ENCODE results near the gene BRPF1.

BRPF1 gene

GRCh38 chr3:9792405-9793160, 61.0 kb downstream of the BRPF1 start, which contains the start of the genes ARPC4 and TADA3:
Gene ARPC4 (plus strand): TSS chr3:9793082. CDS start chr3:9793122, 40 bp downstream.
Gene TADA3 (minus strand): TSS chr3:9792473. CDS start chr3:9791466, 1,007 bp downstream.
- H4K20me1 ChIP-seq (ENCODE audit: insufficient read depth, low read length): no peaks in the 10 kb centered on the region
- H3K36me3 ChIP-seq (replicated peaks; ENCODE audit: insufficient read depth, low read length): peaks cover 4% of the 10 kb centered on the region
- DNase-seq: peak; percentile 94
- no peaks in the 10 kb centered on the region for H3F3A ChIP-seq (ENCODE audit: insufficient read depth, low read length)
- H3K27ac ChIP-seq (ENCODE audit: low read length): peak within 1 kb of the TSS; percentile 80
- TF ChIP-seq EZH2 (optimal IDR thresholded peaks at IDR 0.05; ENCODE audit: low read depth, low read length) (no peak), EZH2phosphoT487 (IDR thresholded peaks at IDR 0.05; ENCODE audit: low read length) (no peak)
- TF ChIP-seq, protein P1, sequence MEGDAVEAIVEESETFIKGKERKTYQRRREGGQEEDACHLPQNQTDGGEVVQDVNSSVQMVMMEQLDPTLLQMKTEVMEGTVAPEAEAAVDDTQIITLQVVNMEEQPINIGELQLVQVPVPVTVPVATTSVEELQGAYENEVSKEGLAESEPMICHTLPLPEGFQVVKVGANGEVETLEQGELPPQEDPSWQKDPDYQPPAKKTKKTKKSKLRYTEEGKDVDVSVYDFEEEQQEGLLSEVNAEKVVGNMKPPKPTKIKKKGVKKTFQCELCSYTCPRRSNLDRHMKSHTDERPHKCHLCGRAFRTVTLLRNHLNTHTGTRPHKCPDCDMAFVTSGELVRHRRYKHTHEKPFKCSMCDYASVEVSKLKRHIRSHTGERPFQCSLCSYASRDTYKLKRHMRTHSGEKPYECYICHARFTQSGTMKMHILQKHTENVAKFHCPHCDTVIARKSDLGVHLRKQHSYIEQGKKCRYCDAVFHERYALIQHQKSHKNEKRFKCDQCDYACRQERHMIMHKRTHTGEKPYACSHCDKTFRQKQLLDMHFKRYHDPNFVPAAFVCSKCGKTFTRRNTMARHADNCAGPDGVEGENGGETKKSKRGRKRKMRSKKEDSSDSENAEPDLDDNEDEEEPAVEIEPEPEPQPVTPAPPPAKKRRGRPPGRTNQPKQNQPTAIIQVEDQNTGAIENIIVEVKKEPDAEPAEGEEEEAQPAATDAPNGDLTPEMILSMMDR (IDR thresholded peaks at IDR 0.05; ENCODE audit: low read length): no peak
- peak within 1 kb of the TSS; percentile 86 for H2AFZ ChIP-seq (ENCODE audit: low read length)
- peaks cover 53% of the 10 kb centered on the region for H3K79me2 ChIP-seq (ENCODE audit: low read length)
- peak within 1 kb of the TSS; percentile 95 for H3K4me2 ChIP-seq (ENCODE audit: low read depth, low read length)
- peak within 1 kb of the TSS; percentile 94 for H3K9ac ChIP-seq (ENCODE audit: low read length)
- H3K4me3 ChIP-seq (ENCODE audit: low read length): peak within 1 kb of the TSS; percentile 87
- H3K9me2 ChIP-seq (replicated peaks; ENCODE audit: insufficient read depth, low read length): no peaks in the 10 kb centered on the region
- no peaks in the 10 kb centered on the region for H3K4me1 ChIP-seq (ENCODE audit: low read length)
- H3K9me3 ChIP-seq (replicated peaks; ENCODE audit: insufficient read depth, low read length): no peaks in the 10 kb centered on the region
- H3K27me3 ChIP-seq (replicated peaks; ENCODE audit: insufficient read depth, low read length): no peaks in the 10 kb centered on the region

- no peaks in the 10 kb centered on the region for H3K4me1 ChIP-seq (ENCODE audit: low read length)
These were observed 61.7 kb downstream of the BRPF1 start for GRCh38 chr3:9793161-9793781.

DNA sequence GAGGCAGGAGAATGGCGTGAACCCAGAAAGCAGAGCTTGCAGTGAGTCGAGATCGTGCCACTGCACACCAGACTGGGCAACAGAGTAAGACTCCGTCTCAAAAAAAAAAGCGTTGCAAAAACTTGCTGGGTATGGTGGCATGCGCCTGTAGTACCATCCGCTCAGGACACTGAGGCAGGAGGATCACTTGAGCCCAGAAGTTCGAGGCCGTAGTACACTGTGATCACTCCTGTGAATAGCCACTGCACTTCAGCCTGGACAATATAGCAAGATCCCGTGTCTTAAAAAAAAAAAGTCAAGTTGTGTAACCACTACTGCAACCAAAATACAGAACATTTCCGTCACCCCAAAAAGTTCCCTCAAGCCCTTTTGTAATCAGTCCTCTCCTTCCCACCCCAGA, 62.9 kb downstream of the BRPF1 start:
- H3K36me3 ChIP-seq (replicated peaks; ENCODE audit: insufficient read depth, low read length): peaks cover 8% of the 10 kb centered on the region
- no peaks in the 10 kb centered on the region for H3K4me1 ChIP-seq (ENCODE audit: low read length)
- no peaks in the 10 kb centered on the region for H4K20me1 ChIP-seq (ENCODE audit: insufficient read depth, low read length)
- no peak overlapping the region; the same call in 1 of the 2 replicates for H3K4me2 ChIP-seq (ENCODE audit: low read depth, low read length)
- no peaks in the 10 kb centered on the region for H3F3A ChIP-seq (ENCODE audit: insufficient read depth, low read length)
- no peak overlapping the region for H2AFZ ChIP-seq (ENCODE audit: low read length)
- DNase-seq: no peak
- TF ChIP-seq EZH2phosphoT487 (IDR thresholded peaks at IDR 0.05; ENCODE audit: low read length) (no peak), EZH2 (optimal IDR thresholded peaks at IDR 0.05; ENCODE audit: low read depth, low read length) (no peak)
- TF ChIP-seq, protein P1 (IDR thresholded peaks at IDR 0.05; ENCODE audit: low read length): no peak
- no peaks in the 10 kb centered on the region for H3K27me3 ChIP-seq (replicated peaks; ENCODE audit: insufficient read depth, low read length)
- H3K9me3 ChIP-seq (replicated peaks; ENCODE audit: insufficient read depth, low read length): no peaks in the 10 kb centered on the region
- no peaks in the 10 kb centered on the region for H3K9me2 ChIP-seq (replicated peaks; ENCODE audit: insufficient read depth, low read length)
- no peak overlapping the region for H3K27ac ChIP-seq (ENCODE audit: low read length)
- peaks cover 61% of the 10 kb centered on the region for H3K79me2 ChIP-seq (ENCODE audit: low read length)
- no peak overlapping the region for H3K9ac ChIP-seq (ENCODE audit: low read length)
- no peak overlapping the region for H3K4me3 ChIP-seq (ENCODE audit: low read length)

More at GRCh38 chr3:9793161-9793781, 61.7 kb downstream of the BRPF1 start:
- Histone ChIP-seq H4K20me1 (ENCODE audit: insufficient read depth, low read length) (no peaks in the 10 kb centered on the region), H3K4me2 (ENCODE audit: low read depth, low read length) (peak overlapping the region; percentile 95), H3K27me3 (replicated peaks; ENCODE audit: insufficient read depth, low read length) (no peaks in the 10 kb centered on the region), H3K9ac (ENCODE audit: low read length) (peak overlapping the region; percentile 94), H3K79me2 (ENCODE audit: low read length) (peaks cover 60% of the 10 kb centered on the region), H3K9me2 (replicated peaks; ENCODE audit: insufficient read depth, low read length) (no peaks in the 10 kb centered on the region), H3K36me3 (replicated peaks; ENCODE audit: insufficient read depth, low read length) (peaks cover 6% of the 10 kb centered on the region), H3K27ac (ENCODE audit: low read length) (peak overlapping the region; percentile 80; the same call in 1 of the 2 replicates), H3F3A (ENCODE audit: insufficient read depth, low read length) (no peaks in the 10 kb centered on the region), H3K4me3 (ENCODE audit: low read length) (peak overlapping the region; percentile 87), H2AFZ (ENCODE audit: low read length) (peak overlapping the region; percentile 14; the same call in 1 of the 2 replicates), H3K9me3 (replicated peaks; ENCODE audit: insufficient read depth, low read length) (no peaks in the 10 kb centered on the region)
- TF ChIP-seq, protein P1 (IDR thresholded peaks at IDR 0.05; ENCODE audit: low read length): no peak
- TF ChIP-seq EZH2 (optimal IDR thresholded peaks at IDR 0.05; ENCODE audit: low read depth, low read length) (no peak), EZH2phosphoT487 (IDR thresholded peaks at IDR 0.05; ENCODE audit: low read length) (no peak)
- DNase-seq: peak; percentile 35
